NT2/D1 (cell line): ENCODE results near the gene PTK6.

ENCODE experiments used
- SUZ12 ChIP-seq: IDR thresholded peaks from 2 replicates; pipeline ENCODE4 v1.6.1; 2011; ENCODE audit not compliant: insufficient read length, insufficient read depth; ENCODE audit errors: extremely low read depth
- YY1 ChIP-seq: IDR thresholded peaks from 2 replicates; pipeline ENCODE4 v1.6.1; 2011; ENCODE audit not compliant: insufficient read length, insufficient read depth
- ZNF274 ChIP-seq: IDR thresholded peaks from 2 replicates; pipeline ENCODE4 v1.6.1; 2011; ENCODE audit warnings: mild to moderate bottlenecking, low read depth, low read length

DNA sequence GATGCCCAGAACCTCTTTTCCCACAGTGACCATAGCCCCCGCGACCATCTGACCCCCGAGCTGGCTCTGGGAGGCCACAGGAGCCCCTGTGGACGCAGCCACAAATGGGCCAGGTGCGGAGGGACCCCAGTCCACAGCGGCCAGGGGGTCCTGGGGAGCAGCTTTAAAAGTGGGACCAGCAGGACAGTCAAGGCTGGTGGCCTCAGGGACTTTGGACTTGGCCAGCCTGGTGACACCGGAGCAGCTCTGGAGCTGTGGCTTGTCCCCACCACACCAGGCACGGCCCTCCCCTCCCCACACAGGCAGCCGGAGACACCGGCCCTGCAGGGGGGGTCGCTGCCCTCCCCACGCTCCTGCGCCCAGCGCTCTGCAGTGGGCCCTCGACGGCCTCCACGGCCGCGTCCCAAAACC, 20.3 kb upstream of the PTK6 start:
- TF ChIP-seq SUZ12 = no peak
- no peak for TF ChIP-seq YY1
- no peak for TF ChIP-seq ZNF274
